Epithelial cell of prostate (primary cell): ENCODE results near the gene CROCC.
A peak's percentile ranks its signal among the peaks of the same experiment; 100 is the strongest.

Experiments used
- DNase-seq: peaks from one replicate; pipeline ENCODE4 v3.0.0-alpha.2; 2011; ENCODE audit warnings: low read depth, low spot score
- H3K27ac ChIP-seq: fragments of 450-650 bp; 2 replicates; pipeline ENCODE4 v1.5.1; 2017; ENCODE audit warnings: mild to moderate bottlenecking

CROCC gene

GRCh38 chr1:17004466-17005364 is 83.0 kb downstream of the CROCC start:
- no peak for DNase-seq
- peak overlapping the region; percentile 62 for H3K27ac ChIP-seq

- no peak overlapping the region for H3K27ac ChIP-seq
- no peak for DNase-seq
Observed at GRCh38 chr1:17005365-17005740, 83.6 kb downstream of the CROCC start.

GRCh38 chr1:17007121-17007520 is 85.4 kb downstream of the CROCC start:
- no peak overlapping the region for H3K27ac ChIP-seq
- DNase-seq: no peak

- DNase-seq: no peak
- no peak overlapping the region for H3K27ac ChIP-seq
Observed at GRCh38 chr1:17008208-17008855, 86.6 kb downstream of the CROCC start.

DNA sequence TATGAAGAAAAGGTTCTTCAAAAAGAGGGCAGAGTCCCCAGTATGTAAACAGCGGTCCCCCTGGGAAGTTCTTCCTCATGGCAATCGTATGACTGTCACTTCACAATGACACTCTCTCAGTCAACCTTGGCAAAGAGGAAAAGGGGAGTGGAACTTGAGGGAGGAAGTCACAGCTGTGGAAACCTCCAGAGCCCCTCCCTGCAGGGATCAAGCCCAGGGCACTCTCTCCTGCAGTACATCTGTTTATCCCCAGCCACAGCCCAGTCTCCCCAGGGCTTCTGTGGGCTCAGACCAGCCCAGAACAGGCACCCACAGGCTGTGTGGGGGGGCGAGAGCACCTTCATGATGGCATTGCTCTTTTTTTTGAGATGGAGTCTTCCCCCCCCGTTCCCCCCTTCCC is 88.0 kb downstream of the CROCC start:
- no peak for DNase-seq
- no peak overlapping the region for H3K27ac ChIP-seq

GRCh38 chr1:17011092-17011438 is 89.3 kb downstream of the CROCC start:
- DNase-seq: no peak
- H3K27ac ChIP-seq: peak overlapping the region; percentile 33

DNA sequence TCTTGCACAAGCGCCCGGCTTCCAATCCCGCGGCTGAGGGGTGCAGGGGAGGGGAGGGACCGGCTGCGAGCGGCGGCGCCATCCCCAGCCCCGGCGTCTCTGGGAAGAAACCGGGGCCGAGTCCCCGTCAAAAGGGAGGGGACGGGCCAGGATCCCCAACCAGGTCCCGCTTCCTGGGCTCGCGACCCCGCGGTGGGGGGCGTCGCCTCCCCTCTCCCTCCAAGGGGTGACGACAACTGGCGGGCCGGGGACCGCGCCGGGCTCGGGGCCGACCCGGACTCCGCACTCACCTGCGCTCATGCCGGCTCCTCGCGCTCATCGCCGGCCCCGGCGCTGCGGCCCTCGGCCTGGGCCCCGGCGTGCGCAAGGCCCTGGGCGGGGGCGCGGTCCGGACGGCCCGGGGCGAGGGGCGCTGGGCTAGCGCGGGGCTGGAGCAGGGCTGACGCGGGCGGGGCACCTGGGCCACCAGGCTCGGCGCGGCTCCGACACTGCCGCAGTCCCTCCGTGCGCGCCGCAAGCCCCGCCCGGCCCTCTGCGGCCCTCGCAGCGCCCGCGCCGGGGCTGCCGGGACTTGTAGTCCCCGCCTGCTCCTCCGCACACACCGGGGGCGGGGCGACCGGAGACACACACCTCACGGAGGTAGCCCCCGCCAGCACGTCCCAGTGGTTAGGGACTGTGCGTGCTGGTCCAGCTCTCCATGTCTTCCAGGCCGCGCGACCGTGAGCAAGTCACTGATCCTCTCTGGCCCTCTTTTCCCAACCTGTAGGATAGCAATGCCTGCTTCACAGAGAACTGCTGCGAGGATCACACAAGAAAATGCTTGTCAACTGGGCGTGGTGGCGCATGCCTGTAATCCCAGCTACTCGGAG is 89.9 kb downstream of the CROCC start, which contains the start of gene ATP13A2:
Gene ATP13A2, minus strand, starts transcription at position 490 of the 869 bp plus-strand sequence. Its CDS starts 190 bp downstream, at position 300.
- no peak for DNase-seq

DNA sequence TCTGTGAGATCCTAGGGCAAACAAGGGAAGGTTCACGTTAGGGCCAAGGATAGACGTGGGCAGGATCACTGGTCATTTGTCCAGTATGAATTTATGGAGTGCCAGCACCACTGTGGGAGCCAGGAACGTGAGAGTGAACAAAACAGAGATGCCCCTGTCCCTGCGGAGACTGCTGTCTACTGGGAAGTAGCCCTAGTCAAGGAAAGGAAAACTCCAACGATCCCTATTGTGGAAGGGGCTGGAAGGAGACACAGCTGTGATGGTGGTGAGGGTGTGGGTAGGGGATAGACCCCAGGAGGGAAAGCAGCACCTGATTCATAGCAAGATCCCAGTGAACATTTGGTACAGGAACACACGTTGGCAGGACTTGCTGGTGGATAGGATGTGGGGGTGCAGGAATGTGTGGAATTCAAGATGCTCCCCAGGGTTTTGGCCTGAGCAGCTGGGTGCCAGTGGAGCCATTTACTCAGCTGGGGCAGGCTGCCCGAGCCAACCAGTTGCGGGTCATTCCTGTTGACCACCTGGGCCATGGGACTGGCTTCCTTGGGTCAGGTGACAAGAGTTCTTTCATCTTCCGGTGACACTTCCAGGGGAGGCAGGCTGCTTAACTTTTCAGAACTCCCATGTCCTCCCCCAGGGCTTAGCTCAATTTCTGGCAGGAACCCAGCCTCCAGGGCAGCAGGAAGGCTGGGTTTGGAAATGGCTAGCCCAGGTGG is 91.2 kb downstream of the CROCC start:
- H3K27ac ChIP-seq: no peak overlapping the region
- DNase-seq: no peak

More for the DNA sequence above, 89.9 kb downstream of the CROCC start, which contains the start of gene ATP13A2:
- H3K27ac ChIP-seq: peak within 1 kb of the TSS; percentile 33

DNA sequence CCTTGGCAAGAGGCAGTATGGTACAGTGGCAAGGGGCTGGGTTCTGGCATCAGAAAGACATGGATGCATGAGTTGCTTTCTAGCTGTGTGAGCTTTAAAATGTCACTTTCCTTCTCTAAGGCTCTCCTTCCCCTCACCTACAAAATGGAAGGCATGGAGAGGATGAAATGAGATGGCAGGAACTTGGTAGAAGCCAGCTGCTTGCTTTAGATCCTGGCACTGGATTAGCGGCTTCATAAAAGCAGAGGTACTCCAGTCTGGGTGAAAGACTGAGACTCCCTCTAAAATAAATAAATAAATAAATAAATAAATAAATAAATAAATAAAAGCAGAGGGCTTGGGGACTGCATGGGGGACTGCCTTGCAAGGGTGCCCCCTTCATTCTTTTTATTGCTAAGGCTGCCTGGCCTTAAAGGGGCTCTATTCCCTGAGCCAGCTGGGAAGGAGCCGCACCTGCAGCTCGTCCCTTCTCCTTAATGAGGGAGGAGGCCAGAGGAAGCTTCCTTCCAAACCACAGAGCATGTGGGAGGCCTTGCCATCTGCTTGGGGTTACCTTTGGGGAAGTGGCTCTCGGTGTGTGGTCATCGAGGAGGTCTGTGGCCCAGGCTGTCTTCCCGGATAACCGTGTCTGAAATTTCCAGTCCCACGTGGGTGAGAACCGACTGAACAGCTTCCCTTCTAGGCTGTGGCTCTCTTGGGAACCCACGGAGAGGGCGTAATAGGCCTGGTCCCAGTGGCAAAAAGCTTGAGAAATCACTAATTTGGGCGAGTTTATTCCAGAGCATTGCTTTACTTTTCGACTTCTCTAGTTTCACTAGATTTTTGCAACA is 92.0 kb downstream of the CROCC start:
- DNase-seq: no peak
- no peak overlapping the region for H3K27ac ChIP-seq

DNA sequence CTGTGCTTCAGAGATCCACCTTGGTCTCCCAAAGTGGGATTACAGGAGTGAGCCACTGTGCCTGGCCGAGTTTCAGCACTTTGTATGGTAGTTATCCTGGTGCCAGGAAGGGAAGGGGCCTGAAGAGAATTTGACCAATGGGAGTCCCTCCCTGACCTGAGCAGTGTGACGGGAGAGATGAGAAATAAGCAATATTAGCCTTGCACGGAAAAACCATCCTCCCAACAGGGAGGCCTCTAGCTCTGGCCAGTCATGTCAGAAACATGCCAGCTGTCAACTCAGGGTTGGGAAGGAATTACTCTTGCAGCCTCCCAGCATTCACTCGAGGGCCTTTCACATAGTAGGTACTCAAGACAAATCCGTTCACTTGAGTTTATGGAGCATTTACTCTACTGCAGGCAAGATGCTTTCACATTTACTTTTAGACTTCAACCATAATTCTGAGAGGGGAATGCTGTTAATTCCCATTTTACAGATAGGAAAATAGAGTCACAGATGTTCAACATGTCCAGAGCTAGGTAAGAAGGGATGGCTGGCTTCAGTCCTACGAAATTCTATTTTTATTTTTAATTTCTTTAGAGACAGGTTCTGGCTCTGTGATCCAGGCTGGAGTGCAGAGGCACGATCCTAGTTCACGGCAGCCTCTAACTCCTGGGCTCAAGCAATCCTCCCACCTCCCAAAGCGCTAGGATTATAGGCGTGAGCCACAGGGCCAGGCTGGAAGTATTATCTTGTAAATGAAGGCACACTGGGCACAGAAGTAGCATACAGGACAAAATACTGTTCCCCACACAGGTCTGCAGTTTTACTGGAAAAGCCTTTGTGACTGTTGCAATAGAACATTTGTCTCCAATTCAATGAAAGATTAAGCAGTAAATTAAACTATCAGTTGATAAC is 93.2 kb downstream of the CROCC start:
- no peak overlapping the region for H3K27ac ChIP-seq
- no peak for DNase-seq

DNA sequence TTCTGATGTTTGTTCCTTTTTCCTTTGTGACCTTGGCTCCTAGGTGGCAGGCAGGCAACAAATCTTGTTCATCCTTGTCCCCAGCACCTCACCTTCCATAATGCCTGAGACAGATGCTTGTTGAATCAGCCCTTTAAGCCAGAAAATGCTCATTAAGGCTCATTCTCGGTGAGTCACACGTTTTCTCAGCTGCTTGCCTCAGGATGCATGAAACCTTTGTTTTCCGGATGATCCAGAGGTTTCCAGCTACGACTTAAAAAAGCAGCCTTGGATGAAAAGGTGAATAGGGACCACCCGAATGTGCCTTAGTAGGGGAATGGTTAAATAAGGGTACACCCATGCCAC is 94.6 kb downstream of the CROCC start:
- no peak for DNase-seq
- H3K27ac ChIP-seq: peak overlapping the region; percentile 15

- DNase-seq: no peak
- no peak overlapping the region for H3K27ac ChIP-seq
Observed at GRCh38 chr1:17017435-17017834, 95.7 kb downstream of the CROCC start.

GRCh38 chr1:17018849-17019248 is 97.1 kb downstream of the CROCC start:
- no peak overlapping the region for H3K27ac ChIP-seq
- DNase-seq: no peak

- DNase-seq: no peak
- H3K27ac ChIP-seq: no peak overlapping the region
Observed at GRCh38 chr1:17020502-17020901, 98.8 kb downstream of the CROCC start.

- DNase-seq: no peak
- no peak overlapping the region for H3K27ac ChIP-seq
Observed at GRCh38 chr1:17021896-17022295, 100.2 kb downstream of the CROCC start.
